Liver (tissue), 9 donors: ENCODE measurements around the gene MRPL49. TPM values are rescaled to one million over a fixed set of nuclear protein-coding genes. Genes with fewer than 3 reads are reported as not detected.

Experiments used
- DNase-seq: peaks from one replicate; pipeline ENCODE4 v3.0.0-alpha.2; 2017; ENCODE audit warnings: low spot score
- H3K27ac ChIP-seq, 2 donors: one replicate each; pipeline ENCODE4 v1.7.0; 2013; ENCODE audit warnings: inconsistent platforms in 2 of 2, low read length in 2 of 2, control low read depth in 1 of 2, low read depth in 1 of 2, mild to moderate bottlenecking in 1 of 2
- H3K27me3 ChIP-seq, 4 donors: one replicate each; pipeline versions ENCODE4 v1.6.1 to v1.7.0; 2013; ENCODE audit warnings: low read length in 3 of 4, inconsistent platforms in 1 of 4, mild to moderate bottlenecking in 1 of 4, moderate library complexity in 1 of 4; ENCODE audit not compliant: control insufficient read depth in 4 of 4, insufficient read depth in 4 of 4
- H3K36me3 ChIP-seq, 4 donors: one replicate each; pipeline versions ENCODE4 v1.6.1 to v1.7.0; 2013; ENCODE audit warnings: low read length in 3 of 4, mild to moderate bottlenecking in 3 of 4, low read depth in 1 of 4, moderate library complexity in 1 of 4; ENCODE audit not compliant: control insufficient read depth in 4 of 4, insufficient read depth in 3 of 4
- H3K4me1 ChIP-seq, 4 donors: one replicate each; pipeline versions ENCODE4 v1.6.1 to v1.7.0; 2013; ENCODE audit warnings: low read length in 3 of 4, mild to moderate bottlenecking in 3 of 4, moderate library complexity in 1 of 4; ENCODE audit not compliant: control insufficient read depth in 4 of 4, insufficient read depth in 4 of 4
- H3K4me3 ChIP-seq, 3 donors: one replicate each; pipeline versions ENCODE4 v1.6.1 to v1.7.0; 2013; ENCODE audit warnings: low read length in 3 of 3, control low read depth in 1 of 3, low read depth in 1 of 3, mild to moderate bottlenecking in 1 of 3
- H3K9ac ChIP-seq, 2 donors: one replicate each; pipeline ENCODE4 v1.7.0; 2013; ENCODE audit warnings: low read length in 2 of 2, mild to moderate bottlenecking in 2 of 2, moderate library complexity in 2 of 2, control low read depth in 1 of 2, low read depth in 1 of 2
- H3K9me3 ChIP-seq, 4 donors: one replicate each; pipeline versions ENCODE4 v1.6.1 to v1.7.0; 2013; ENCODE audit warnings: low read length in 3 of 4; ENCODE audit not compliant: control insufficient read depth in 4 of 4
- EGR1 ChIP-seq, 2 donors: IDR thresholded peaks; 2 replicates each; pipeline ENCODE4 v1.6.1; 2016 to 2018; ENCODE audit warnings: antibody characterized with exemption in 2 of 2, low read depth in 2 of 2
- GABPA ChIP-seq, 2 donors: IDR thresholded peaks in 1 of 2; conservative IDR thresholded peaks in 1 of 2; 2 replicates each; pipeline ENCODE4 v1.6.1; 2016; ENCODE audit warnings: antibody characterized with exemption in 2 of 2, mild to moderate bottlenecking in 1 of 2, moderate library complexity in 1 of 2
- HNF4A ChIP-seq, 2 donors: conservative IDR thresholded peaks; 2 replicates each; pipeline ENCODE4 v1.6.1; 2016; ENCODE audit warnings: antibody characterized with exemption in 2 of 2, mild to moderate bottlenecking in 2 of 2
- HNF4G ChIP-seq: IDR thresholded peaks from 2 replicates; pipeline ENCODE4 v1.6.1; 2016; ENCODE audit warnings: antibody characterized with exemption
- JUND ChIP-seq, 2 donors: IDR thresholded peaks; 2 replicates each; pipeline ENCODE4 v1.6.1; 2016; ENCODE audit warnings: antibody characterized with exemption in 2 of 2
- NR2F2 ChIP-seq: IDR thresholded peaks from 2 replicates; pipeline ENCODE4 v1.6.1; 2016; ENCODE audit warnings: antibody characterized with exemption
- RAD21 ChIP-seq, 2 donors: IDR thresholded peaks; 2 replicates each; pipeline ENCODE4 v1.6.1; 2016; ENCODE audit warnings: antibody characterized with exemption in 2 of 2, mild to moderate bottlenecking in 2 of 2
- RXRA ChIP-seq, 2 donors: IDR thresholded peaks; 2 replicates each; pipeline ENCODE4 v1.6.1; 2017 to 2018; ENCODE audit warnings: antibody characterized with exemption in 2 of 2, mild to moderate bottlenecking in 1 of 2
- SP1 ChIP-seq: IDR thresholded peaks from 2 replicates; pipeline ENCODE4 v1.6.1; 2018; ENCODE audit warnings: antibody characterized with exemption, mild to moderate bottlenecking
- TAF1 ChIP-seq: conservative IDR thresholded peaks from 2 replicates; pipeline ENCODE4 v1.6.1; 2016; ENCODE audit warnings: antibody characterized with exemption, mild to moderate bottlenecking
- WGBS: extraction: QIAGEN DNeasy Blood & Tissue Kit; methylation state at CpG from one replicate; pipeline ENCODE4 v1.1.7; 2013; 5-methylcytosine and 5-hydroxymethylcytosine counted together
- polyA plus RNA-seq, 2 donors: library from polyadenylated mRNA; stranded (reverse) in 1 of 2; unstranded in 1 of 2; fragments of 200-250 nt in 1 of 2; fragments of >200 nt in 1 of 2; fragmentation: Nextera tagmentation in 1 of 2; extraction: Ambion mirVana in 1 of 2; gene quantifications; one replicate each; pipeline versions ENCODE4 v1.2.1 to v1.2.3, GENCODE V29; 2013 to 2015
- total RNA-seq, 2 donors: library from RNA; depleted of rRNA; stranded (reverse); fragments of >200 nt; gene quantifications; one replicate each; pipeline ENCODE4 v1.2.3, GENCODE V29; 2014
- TF ChIP-seq, protein P1 (sequence below): fragments of 150-350 bp; IDR thresholded peaks from 2 replicates; pipeline ENCODE4 v1.5.1; 2017; ENCODE audit warnings: improper control_type of control experiment, low read depth, low read length; ENCODE audit not compliant: missing input control
- TF ChIP-seq, protein P2 (sequence below): IDR thresholded peaks from 2 replicates; pipeline ENCODE4 v1.6.1; 2016; ENCODE audit warnings: antibody characterized with exemption
- TF ChIP-seq, protein P3 (sequence below): IDR thresholded peaks from 2 replicates; pipeline ENCODE4 v1.6.1; 2016; ENCODE audit warnings: antibody characterized with exemption
- TF ChIP-seq, protein P4 (sequence below): IDR thresholded peaks from 2 replicates; pipeline ENCODE4 v1.6.1; 2016; ENCODE audit warnings: antibody characterized with exemption
- TF ChIP-seq, protein P5 (sequence below): IDR thresholded peaks from 2 replicates; pipeline ENCODE4 v1.6.1; 2016; ENCODE audit warnings: antibody characterized with exemption, mild to moderate bottlenecking
- donor health status: healthy.
- donor health status: healthy.
- donor health status: healthy.
- donor health status: healthy.
- donor health status: healthy.

MRPL49 gene
- total and polyA plus RNA-seq, 4 donors: 31.1 to 47.2 (median 35.4) TPM

DNA sequence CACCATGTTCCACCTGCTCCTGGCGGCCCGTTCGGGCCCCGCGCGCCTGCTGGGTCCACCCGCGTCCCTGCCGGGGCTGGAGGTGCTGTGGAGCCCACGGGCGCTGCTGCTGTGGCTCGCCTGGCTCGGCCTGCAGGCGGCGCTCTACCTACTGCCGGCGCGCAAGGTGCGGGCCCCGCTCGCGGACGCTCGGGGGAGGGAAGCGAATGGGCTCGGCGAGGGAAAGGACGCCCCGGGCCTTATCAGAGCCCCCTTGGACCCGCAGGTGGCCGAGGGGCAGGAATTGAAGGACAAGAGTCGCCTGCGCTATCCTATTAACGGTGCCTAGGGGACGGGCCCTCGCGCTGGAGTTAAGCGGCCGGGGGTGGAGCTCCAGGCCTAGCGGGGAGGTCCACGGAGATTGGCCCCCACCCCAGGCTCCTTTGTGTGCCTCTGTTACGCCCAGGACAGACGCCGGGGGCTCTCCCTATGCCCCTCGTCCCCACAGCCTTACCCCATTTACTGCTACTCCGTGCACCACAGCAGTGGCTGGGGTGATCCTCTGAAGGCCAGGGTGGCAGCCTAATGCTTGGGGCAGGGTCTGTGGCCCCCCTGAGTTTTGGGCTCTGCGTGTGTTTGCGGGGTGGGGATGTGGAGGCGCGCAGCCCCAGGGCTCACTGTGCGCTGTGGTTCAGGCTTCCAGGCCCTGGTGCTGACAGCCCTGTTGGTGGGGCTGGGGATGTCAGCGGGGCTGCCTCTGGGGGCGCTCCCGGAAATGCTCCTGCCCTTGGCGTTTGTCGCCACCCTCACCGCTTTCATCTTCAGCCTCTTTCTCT, 9.4 kb upstream of the MRPL49 start:
- H3K4me1 ChIP-seq: peaks cover 26 to 66% (median 55%) of the 10 kb centered on the region in 4 donors
- H3K27me3 ChIP-seq: no peaks in the 10 kb centered on the region
- peaks cover 0 to 10% (median 10%) of the 10 kb centered on the region in 4 donors for H3K36me3 ChIP-seq
- WGBS: 4% methylated on average over 57 of the region's 57 CpGs
- no peaks in the 10 kb centered on the region for H3K9me3 ChIP-seq
- peak overlapping the region; percentile 83 to 87 for H3K27ac ChIP-seq
- peak overlapping the region; percentile 23 to 71 (median 55) for H3K4me3 ChIP-seq
- peak; percentile 84 for DNase-seq
- H3K9ac ChIP-seq: peak overlapping the region; percentile 31 to 62
- TF ChIP-seq HNF4A (conservative IDR thresholded peaks at IDR 0.05): no peak
- TF ChIP-seq JUND (IDR thresholded peaks at IDR 0.05): no peak
- no peak for TF ChIP-seq TAF1
- TF ChIP-seq, protein P1, sequence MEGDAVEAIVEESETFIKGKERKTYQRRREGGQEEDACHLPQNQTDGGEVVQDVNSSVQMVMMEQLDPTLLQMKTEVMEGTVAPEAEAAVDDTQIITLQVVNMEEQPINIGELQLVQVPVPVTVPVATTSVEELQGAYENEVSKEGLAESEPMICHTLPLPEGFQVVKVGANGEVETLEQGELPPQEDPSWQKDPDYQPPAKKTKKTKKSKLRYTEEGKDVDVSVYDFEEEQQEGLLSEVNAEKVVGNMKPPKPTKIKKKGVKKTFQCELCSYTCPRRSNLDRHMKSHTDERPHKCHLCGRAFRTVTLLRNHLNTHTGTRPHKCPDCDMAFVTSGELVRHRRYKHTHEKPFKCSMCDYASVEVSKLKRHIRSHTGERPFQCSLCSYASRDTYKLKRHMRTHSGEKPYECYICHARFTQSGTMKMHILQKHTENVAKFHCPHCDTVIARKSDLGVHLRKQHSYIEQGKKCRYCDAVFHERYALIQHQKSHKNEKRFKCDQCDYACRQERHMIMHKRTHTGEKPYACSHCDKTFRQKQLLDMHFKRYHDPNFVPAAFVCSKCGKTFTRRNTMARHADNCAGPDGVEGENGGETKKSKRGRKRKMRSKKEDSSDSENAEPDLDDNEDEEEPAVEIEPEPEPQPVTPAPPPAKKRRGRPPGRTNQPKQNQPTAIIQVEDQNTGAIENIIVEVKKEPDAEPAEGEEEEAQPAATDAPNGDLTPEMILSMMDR: peak; percentile 64
- peak; percentile 29 to 62 for TF ChIP-seq RAD21 (IDR thresholded peaks at IDR 0.05)

DNA sequence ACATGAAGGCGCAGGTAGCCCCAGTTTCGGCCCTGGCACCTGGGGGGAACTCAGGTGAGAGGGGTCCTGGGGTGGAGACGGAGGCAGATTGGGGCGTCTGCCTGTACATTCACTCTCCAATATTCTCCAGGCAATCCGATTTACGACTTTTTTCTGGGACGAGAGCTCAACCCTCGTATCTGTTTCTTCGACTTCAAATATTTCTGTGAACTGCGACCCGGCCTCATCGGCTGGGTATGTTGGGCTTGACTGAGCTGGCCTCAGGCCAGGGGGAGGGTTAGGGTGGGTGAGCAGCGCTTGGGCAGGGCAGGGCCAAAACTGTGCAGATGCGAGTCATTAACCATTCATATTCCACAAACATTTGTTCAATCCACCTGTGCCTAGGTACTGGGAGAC, 8.8 kb upstream of the MRPL49 start:
- peak; percentile 57 for DNase-seq
- no peak for TF ChIP-seq SP1
- TF ChIP-seq, protein P2, sequence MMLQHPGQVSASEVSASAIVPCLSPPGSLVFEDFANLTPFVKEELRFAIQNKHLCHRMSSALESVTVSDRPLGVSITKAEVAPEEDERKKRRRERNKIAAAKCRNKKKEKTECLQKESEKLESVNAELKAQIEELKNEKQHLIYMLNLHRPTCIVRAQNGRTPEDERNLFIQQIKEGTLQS: no peak
- TF ChIP-seq, protein P3, sequence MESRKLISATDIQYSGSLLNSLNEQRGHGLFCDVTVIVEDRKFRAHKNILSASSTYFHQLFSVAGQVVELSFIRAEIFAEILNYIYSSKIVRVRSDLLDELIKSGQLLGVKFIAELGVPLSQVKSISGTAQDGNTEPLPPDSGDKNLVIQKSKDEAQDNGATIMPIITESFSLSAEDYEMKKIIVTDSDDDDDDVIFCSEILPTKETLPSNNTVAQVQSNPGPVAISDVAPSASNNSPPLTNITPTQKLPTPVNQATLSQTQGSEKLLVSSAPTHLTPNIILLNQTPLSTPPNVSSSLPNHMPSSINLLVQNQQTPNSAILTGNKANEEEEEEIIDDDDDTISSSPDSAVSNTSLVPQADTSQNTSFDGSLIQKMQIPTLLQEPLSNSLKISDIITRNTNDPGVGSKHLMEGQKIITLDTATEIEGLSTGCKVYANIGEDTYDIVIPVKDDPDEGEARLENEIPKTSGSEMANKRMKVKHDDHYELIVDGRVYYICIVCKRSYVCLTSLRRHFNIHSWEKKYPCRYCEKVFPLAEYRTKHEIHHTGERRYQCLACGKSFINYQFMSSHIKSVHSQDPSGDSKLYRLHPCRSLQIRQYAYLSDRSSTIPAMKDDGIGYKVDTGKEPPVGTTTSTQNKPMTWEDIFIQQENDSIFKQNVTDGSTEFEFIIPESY: no peak
- peaks cover 0 to 10% (median 7%) of the 10 kb centered on the region in 4 donors for H3K36me3 ChIP-seq
- H3K4me3 ChIP-seq: peak overlapping the region in 1 of 3 donors; percentile 55
- H3K27me3 ChIP-seq: no peaks in the 10 kb centered on the region
- H3K4me1 ChIP-seq: peaks cover 26 to 69% (median 55%) of the 10 kb centered on the region in 4 donors
- no peaks in the 10 kb centered on the region for H3K9me3 ChIP-seq
- H3K9ac ChIP-seq: peak overlapping the region in 1 of 2 donors; percentile 46
- 20% methylated on average over 14 of the region's 14 CpGs for WGBS
- H3K27ac ChIP-seq: peak overlapping the region; percentile 83 to 87

DNA sequence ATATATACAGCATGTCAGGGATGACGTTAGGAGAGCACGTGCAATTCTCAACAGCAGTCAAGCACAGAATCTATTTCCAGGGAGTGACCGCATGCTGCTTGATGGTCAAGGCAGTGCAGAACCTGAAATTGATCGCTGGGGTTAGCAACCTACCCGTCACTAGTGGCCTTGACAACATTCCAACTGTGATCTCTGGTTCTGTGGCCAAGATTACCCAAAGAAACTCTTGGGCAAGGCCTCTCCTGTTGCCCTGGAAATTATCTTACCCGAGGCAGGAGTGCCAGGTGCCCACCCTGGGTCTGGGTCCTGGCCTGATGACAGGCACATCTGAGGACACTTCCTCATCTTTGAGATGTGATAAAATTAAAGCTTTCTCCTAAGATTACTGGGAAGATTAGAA, 8.3 kb upstream of the MRPL49 start:
- H3K27ac ChIP-seq: peak overlapping the region; percentile 83 to 87
- DNase-seq: no peak
- no peak overlapping the region for H3K4me3 ChIP-seq
- no peaks in the 10 kb centered on the region for H3K9me3 ChIP-seq
- H3K4me1 ChIP-seq: peaks cover 26 to 72% (median 55%) of the 10 kb centered on the region in 4 donors
- 28% methylated on average over 6 of the region's 6 CpGs for WGBS
- H3K9ac ChIP-seq: peak overlapping the region in 1 of 2 donors; percentile 46
- H3K36me3 ChIP-seq: peaks cover 2 to 10% (median 6%) of the 10 kb centered on the region in 4 donors
- H3K27me3 ChIP-seq: no peaks in the 10 kb centered on the region
- TF ChIP-seq EGR1 (IDR thresholded peaks at IDR 0.05; ENCODE audit: low read depth in 2 of 2) (no peak), HNF4G (no peak), RAD21 (IDR thresholded peaks at IDR 0.05) (peak in 1 of 2 donors; percentile 7), RXRA (IDR thresholded peaks at IDR 0.05) (peak; percentile 65 to 85), TAF1 (no peak), NR2F2 (no peak), SP1 (peak; percentile 51), GABPA (IDR thresholded peaks at IDR 0.05 in 1 of 2, conservative IDR thresholded peaks at IDR 0.05 in 1 of 2) (peak in 1 of 2 donors; percentile 54)
- TF ChIP-seq, protein P4, sequence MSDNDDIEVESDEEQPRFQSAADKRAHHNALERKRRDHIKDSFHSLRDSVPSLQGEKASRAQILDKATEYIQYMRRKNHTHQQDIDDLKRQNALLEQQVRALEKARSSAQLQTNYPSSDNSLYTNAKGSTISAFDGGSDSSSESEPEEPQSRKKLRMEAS: peak; percentile 72
- TF ChIP-seq, protein P5, sequence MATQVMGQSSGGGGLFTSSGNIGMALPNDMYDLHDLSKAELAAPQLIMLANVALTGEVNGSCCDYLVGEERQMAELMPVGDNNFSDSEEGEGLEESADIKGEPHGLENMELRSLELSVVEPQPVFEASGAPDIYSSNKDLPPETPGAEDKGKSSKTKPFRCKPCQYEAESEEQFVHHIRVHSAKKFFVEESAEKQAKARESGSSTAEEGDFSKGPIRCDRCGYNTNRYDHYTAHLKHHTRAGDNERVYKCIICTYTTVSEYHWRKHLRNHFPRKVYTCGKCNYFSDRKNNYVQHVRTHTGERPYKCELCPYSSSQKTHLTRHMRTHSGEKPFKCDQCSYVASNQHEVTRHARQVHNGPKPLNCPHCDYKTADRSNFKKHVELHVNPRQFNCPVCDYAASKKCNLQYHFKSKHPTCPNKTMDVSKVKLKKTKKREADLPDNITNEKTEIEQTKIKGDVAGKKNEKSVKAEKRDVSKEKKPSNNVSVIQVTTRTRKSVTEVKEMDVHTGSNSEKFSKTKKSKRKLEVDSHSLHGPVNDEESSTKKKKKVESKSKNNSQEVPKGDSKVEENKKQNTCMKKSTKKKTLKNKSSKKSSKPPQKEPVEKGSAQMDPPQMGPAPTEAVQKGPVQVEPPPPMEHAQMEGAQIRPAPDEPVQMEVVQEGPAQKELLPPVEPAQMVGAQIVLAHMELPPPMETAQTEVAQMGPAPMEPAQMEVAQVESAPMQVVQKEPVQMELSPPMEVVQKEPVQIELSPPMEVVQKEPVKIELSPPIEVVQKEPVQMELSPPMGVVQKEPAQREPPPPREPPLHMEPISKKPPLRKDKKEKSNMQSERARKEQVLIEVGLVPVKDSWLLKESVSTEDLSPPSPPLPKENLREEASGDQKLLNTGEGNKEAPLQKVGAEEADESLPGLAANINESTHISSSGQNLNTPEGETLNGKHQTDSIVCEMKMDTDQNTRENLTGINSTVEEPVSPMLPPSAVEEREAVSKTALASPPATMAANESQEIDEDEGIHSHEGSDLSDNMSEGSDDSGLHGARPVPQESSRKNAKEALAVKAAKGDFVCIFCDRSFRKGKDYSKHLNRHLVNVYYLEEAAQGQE: peak; percentile 32
- TF ChIP-seq, protein P2: no peak
- TF ChIP-seq, protein P1: no peak
